NCI-H2107 (cell line): ENCODE measurements around the gene CCL4.
A peak's percentile ranks its signal among the peaks of the same experiment; 100 is the strongest.

Source experiments
- DNase-seq: peaks from one replicate; lab custom pipeline; 2025; lab: John Stamatoyannopoulos, UW

Gene CCL4

GRCh38 chr17:36144014-36144413, 40.4 kb downstream of the CCL4 start:
- DNase-seq, result no peak

- no peak for DNase-seq
These were observed 41.5 kb downstream of the CCL4 start for GRCh38 chr17:36144981-36145729.

- DNase-seq, result no peak
These were observed 44.0 kb downstream of the CCL4 start for GRCh38 chr17:36147601-36148000.

DNA sequence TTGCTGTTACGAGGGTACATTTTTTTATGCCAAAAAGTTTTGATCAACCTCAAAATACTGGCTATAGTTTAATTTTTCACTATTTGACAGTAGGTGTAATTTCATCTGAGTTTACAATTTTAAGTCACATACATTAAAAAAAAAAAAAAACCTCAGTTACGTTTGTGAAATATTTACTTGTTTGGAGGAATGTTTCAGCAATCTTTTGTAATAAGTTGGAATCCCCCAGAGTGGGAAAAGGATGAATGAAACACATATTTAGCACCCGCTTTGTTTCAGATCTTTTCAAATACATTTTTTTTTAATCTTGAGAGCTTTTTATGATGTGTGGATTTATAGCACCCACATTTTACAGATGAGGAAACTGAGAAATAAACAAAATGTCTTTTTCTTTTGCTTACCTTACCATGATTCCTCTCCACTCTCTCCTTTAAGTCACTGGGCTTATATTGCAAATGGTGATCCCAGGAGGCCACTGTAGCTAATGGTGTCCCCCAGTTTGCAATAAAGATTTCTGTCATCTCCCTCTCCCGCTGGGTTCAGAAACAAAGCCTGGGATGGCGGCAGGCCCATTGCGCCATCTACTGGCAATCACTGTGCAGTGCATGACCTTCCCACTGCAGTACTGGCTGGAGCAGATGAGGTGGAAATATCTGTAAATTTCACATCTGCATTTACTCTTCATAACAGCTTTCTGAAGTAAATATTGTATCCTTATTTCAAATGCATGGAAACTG, 45.1 kb downstream of the CCL4 start:
- peak; percentile 39 for DNase-seq

DNA sequence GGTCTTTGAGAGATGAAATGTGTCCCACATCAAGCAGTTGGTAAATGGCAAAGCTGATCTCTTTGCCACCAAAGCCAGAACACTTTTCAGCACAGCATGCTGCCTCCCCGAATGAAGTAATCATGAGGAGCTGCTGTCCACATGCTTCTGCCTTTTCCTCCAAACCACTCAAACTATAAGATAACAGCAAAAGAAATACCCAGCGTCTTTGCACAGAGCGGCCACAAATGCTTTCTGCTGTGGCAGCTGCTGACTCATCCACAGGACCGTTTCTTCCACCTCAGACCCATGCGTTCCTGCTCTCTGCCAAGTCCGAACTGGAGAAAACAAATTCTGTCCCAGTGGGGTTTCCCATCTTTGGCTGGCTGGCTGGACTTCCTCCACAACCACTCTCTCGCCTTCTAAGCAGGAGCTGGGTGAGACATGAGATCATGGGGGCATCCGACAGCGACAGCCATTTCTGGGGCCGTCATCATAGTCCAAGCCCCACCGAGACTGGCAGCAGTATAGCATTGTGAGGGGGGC, 45.7 kb downstream of the CCL4 start:
- no peak for DNase-seq

DNA sequence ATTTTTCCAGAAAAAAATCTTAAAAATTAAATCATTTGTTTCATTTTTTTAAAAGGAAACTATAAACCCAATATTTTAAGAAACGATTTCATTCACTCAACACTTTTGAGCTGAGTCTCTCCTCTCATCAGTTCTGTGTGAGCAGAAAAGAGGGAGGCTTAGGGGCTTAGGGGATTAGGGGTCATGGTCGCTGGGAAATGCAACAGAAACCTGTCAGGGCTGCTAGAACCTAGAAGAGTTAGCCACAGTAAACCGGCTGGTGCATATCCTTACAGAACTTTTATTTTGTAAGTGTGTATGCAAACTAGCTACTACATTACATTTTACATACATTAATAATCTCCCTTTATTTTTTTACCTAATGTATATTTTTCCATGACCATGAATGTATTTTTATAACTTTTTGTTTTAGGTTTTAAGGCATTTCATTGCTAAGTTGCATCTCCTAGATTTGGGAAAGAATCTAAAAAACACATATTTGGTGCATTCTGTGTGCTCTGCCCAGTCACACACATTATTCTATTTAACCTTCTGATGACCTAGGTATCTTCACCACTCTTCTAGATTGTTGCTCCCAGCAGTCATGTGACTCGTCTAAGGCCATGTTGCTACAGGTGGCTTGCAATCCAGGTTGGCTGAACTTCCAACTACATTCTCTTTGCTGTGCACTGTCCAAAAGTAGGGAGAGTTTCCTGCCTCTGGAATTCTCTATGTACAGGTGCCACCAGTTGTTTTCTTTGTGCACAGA, 48.4 kb downstream of the CCL4 start:
- no peak for DNase-seq

DNA sequence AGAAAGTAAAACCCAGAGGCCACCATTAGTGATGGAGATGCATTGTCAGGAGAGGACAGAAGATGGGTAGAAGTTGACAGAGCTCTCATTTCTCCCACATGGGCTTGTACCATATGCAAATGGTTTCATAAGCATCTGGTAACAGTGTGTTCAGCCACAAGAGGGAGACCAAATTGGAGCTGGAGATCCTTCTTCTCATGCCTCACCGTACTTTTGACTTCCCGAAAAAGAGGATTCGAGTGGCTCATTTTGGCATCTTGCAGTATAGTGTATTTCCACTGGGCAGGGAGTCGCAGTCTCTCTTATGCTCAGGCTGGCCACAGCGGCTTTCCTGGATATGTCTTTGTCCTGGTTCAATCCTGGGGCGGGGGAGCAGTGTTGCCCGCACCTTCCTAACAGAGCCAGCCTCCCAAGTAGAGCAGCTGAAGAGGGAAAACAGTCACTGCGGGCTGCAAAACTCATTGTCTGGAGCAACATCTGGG, 49.1 kb downstream of the CCL4 start:
- DNase-seq, result no peak

- DNase-seq, result no peak
These were observed 50.4 kb downstream of the CCL4 start for GRCh38 chr17:36153895-36154610.
